ENCODE results near the gene ANAPC7. TPM values are rescaled to one million over a fixed set of nuclear protein-coding genes. Genes with fewer than 3 reads are reported as not detected.

The ANAPC7 gene
- total and polyA plus RNA-seq, 2 of the 13 experiments (the other 11 are each of a cell fraction or from before 2014, with no cell fraction given) = 40.0 to 69.1 TPM

- no peak for TF ChIP-seq ZNF790 (CRISPR knock-in tag; IDR thresholded peaks at IDR 0.05; ENCODE audit: borderline replicate concordance)
- TF ChIP-seq CREB1 (IDR thresholded peaks at IDR 0.05) = no peak
- no peak for TF ChIP-seq CREB1 (CRISPR knock-in tag; IDR thresholded peaks at IDR 0.05)
- peak; percentile 96 for TF ChIP-seq YY1 (IDR thresholded peaks at IDR 0.05; ENCODE audit: insufficient read depth, insufficient replicate concordance, low read depth, low read length)
- no peak for TF ChIP-seq FIP1L1 (IDR thresholded peaks at IDR 0.05; ENCODE audit: borderline replicate concordance, insufficient read depth, low read depth, low read length)
- no peak for TF ChIP-seq ZNF484 (CRISPR knock-in tag; IDR thresholded peaks at IDR 0.05; ENCODE audit: borderline replicate concordance, low read depth)
- TF ChIP-seq ZNF224 (CRISPR knock-in tag; IDR thresholded peaks at IDR 0.05) = peak; percentile 93
- TF ChIP-seq ZSCAN9 (CRISPR knock-in tag; IDR thresholded peaks at IDR 0.05; ENCODE audit: borderline replicate concordance) = no peak
- TF ChIP-seq ZNF737 (CRISPR knock-in tag; IDR thresholded peaks at IDR 0.05; ENCODE audit: borderline replicate concordance) = 0 out of 2 replicates have a peak, but pooled peaks have one; percentile 64
- no peak; the same call in 1 of the 2 replicates for TF ChIP-seq ISX (CRISPR knock-in tag; conservative IDR thresholded peaks at IDR 0.05)
- TF ChIP-seq SAFB2 (CRISPR knock-in tag; IDR thresholded peaks at IDR 0.05; ENCODE audit: borderline replicate concordance, low read depth) = no peak
- no peak for TF ChIP-seq ZBTB4 (CRISPR knock-in tag; IDR thresholded peaks at IDR 0.05; ENCODE audit: borderline replicate concordance)
- 0 out of 2 replicates have a peak, but pooled peaks have one; percentile 67 for TF ChIP-seq NFKB2 (CRISPR knock-in tag; IDR thresholded peaks at IDR 0.05; ENCODE audit: borderline replicate concordance)
- peak; percentile 97 for TF ChIP-seq MXD1 (CRISPR knock-in tag; IDR thresholded peaks at IDR 0.05)
- TF ChIP-seq MIXL1 (CRISPR knock-in tag; IDR thresholded peaks at IDR 0.05) = no peak
- TF ChIP-seq KDM2A (CRISPR knock-in tag; IDR thresholded peaks at IDR 0.05; ENCODE audit: borderline replicate concordance, low read depth) = peak; percentile 81
- no peak for TF ChIP-seq ZNF34 (CRISPR knock-in tag; IDR thresholded peaks at IDR 0.05; ENCODE audit: borderline replicate concordance)
- peak; percentile 87 for TF ChIP-seq THAP11 (CRISPR knock-in tag; IDR thresholded peaks at IDR 0.05)
- TF ChIP-seq BORCS8-MEF2B (CRISPR knock-in tag; IDR thresholded peaks at IDR 0.05) = peak; percentile 78
Measured at GRCh38 chr12:110403146-110403975, at the start of gene ANAPC7 (continued).

All from HepG2 (cell line).